ENCODE data around the gene MICU1.

The MICU1 gene

DNA sequence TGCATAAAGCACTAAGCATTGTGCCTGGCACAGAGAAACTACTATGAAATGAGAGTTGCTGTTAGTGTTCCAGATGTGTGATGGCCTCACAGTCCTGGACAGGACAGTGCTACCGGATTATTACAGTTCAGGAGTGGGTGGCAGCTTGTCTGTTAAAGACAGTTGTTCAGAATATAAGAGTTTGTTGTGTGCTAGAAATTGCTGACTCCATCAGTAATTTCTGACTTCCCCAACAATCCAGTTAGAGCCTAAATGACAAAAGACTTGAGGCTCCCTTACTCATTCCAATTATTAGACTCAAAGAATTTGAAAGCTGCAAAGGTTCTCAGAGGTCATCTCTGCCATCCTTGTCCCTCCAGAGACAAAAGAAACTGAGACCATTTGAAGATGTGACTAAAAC, 236.9 kb downstream of the MICU1 start:
- no peaks in the 10 kb centered on the region for H3F3A ChIP-seq (ENCODE audit: insufficient read depth)
- H3K79me2 ChIP-seq (ENCODE audit: insufficient read depth, low read length): no peaks in the 10 kb centered on the region
- no peaks in the 10 kb centered on the region for H3K36me3 ChIP-seq (ENCODE audit: low read length)
- no peaks in the 10 kb centered on the region for H3K9me2 ChIP-seq (replicated peaks; ENCODE audit: insufficient read depth, low read length)
- no peak overlapping the region for H3K4me2 ChIP-seq (ENCODE audit: low read depth, low read length, poor library complexity, severe bottlenecking)
- H3K9ac ChIP-seq (ENCODE audit: low read length): no peak overlapping the region
- H3K27me3 ChIP-seq (ENCODE audit: low read length): no peaks in the 10 kb centered on the region
- no peaks in the 10 kb centered on the region for H4K20me1 ChIP-seq (ENCODE audit: low read depth, low read length)
- no peaks in the 10 kb centered on the region for H3K9me3 ChIP-seq (ENCODE audit: insufficient read depth, low read length)
- no peak overlapping the region for H3K4me3 ChIP-seq (ENCODE audit: insufficient read depth, low read length, poor library complexity, severe bottlenecking)
- H3K27ac ChIP-seq (ENCODE audit: low read depth, low read length): no peak overlapping the region
- no peak overlapping the region for H2AFZ ChIP-seq (ENCODE audit: low read depth, low read length, severe bottlenecking)
- TF ChIP-seq EZH2phosphoT487 (conservative IDR thresholded peaks at IDR 0.05; ENCODE audit: low read length): no peak
- TF ChIP-seq, protein P1, sequence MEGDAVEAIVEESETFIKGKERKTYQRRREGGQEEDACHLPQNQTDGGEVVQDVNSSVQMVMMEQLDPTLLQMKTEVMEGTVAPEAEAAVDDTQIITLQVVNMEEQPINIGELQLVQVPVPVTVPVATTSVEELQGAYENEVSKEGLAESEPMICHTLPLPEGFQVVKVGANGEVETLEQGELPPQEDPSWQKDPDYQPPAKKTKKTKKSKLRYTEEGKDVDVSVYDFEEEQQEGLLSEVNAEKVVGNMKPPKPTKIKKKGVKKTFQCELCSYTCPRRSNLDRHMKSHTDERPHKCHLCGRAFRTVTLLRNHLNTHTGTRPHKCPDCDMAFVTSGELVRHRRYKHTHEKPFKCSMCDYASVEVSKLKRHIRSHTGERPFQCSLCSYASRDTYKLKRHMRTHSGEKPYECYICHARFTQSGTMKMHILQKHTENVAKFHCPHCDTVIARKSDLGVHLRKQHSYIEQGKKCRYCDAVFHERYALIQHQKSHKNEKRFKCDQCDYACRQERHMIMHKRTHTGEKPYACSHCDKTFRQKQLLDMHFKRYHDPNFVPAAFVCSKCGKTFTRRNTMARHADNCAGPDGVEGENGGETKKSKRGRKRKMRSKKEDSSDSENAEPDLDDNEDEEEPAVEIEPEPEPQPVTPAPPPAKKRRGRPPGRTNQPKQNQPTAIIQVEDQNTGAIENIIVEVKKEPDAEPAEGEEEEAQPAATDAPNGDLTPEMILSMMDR (IDR thresholded peaks at IDR 0.05; ENCODE audit: insufficient read depth, low read length, poor library complexity, severe bottlenecking): no peak

DNA sequence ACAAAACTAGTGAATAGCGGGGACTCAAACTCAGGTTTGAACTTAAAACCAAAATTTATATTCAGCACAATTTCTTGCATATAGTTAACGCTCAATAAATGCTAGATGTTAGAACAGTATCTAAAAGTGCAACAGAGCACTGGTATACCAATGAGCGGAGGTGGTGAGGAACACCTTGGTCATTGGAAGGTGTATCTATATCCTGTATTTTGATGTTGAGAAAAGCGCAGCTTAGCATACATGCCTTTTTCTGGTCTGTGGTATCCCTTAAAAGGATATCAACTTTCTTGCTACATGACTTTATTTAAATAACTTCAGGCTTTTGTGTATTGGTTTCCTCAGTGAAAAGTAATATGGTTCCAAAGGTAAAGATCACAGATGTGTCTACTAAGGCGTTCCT, 237.8 kb downstream of the MICU1 start:
- H3K4me2 ChIP-seq (ENCODE audit: low read depth, low read length, poor library complexity, severe bottlenecking): no peak overlapping the region
- H3K36me3 ChIP-seq (ENCODE audit: low read length): no peaks in the 10 kb centered on the region
- H3K79me2 ChIP-seq (ENCODE audit: insufficient read depth, low read length): no peaks in the 10 kb centered on the region
- no peaks in the 10 kb centered on the region for H3K9me2 ChIP-seq (replicated peaks; ENCODE audit: insufficient read depth, low read length)
- no peak overlapping the region for H3K9ac ChIP-seq (ENCODE audit: low read length)
- TF ChIP-seq, protein P1 (IDR thresholded peaks at IDR 0.05; ENCODE audit: insufficient read depth, low read length, poor library complexity, severe bottlenecking): no peak
- TF ChIP-seq EZH2phosphoT487 (conservative IDR thresholded peaks at IDR 0.05; ENCODE audit: low read length): no peak
- no peak overlapping the region for H2AFZ ChIP-seq (ENCODE audit: low read depth, low read length, severe bottlenecking)
- no peaks in the 10 kb centered on the region for H3F3A ChIP-seq (ENCODE audit: insufficient read depth)
- no peaks in the 10 kb centered on the region for H4K20me1 ChIP-seq (ENCODE audit: low read depth, low read length)
- H3K4me3 ChIP-seq (ENCODE audit: insufficient read depth, low read length, poor library complexity, severe bottlenecking): no peak overlapping the region
- H3K27ac ChIP-seq (ENCODE audit: low read depth, low read length): no peak overlapping the region
- no peaks in the 10 kb centered on the region for H3K9me3 ChIP-seq (ENCODE audit: insufficient read depth, low read length)
- H3K27me3 ChIP-seq (ENCODE audit: low read length): no peaks in the 10 kb centered on the region

DNA sequence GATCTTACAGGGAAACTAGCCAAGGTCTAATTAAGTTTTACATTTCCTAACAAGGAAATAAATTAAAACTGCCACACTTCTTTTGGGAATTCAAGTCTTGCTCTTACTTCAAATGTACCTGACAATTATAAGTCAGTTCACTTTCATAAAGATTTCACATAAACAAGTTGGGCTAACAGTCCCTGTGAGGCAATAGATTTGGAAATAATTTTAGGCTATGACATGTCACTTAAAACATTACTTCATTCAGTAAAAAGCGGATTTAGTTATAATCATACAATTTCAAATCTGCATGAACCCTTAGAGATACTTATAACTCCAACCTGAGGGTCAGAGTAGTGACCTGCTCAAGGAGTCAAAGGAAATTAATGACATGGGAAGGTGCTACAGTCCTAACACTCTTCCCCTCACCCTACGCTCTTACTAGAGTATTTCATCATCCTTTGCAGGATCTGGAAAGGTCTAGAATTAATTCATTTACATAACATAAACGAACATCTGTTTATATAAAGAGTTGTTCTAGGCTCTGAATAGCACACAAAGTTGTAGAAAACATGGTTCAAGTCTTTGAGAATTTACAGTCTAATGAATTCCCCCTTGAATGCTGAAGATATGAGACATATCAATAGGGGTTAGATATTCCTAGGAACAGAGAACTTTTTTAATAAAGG, 238.8 kb downstream of the MICU1 start:
- no peak overlapping the region for H3K4me2 ChIP-seq (ENCODE audit: low read depth, low read length, poor library complexity, severe bottlenecking)
- no peaks in the 10 kb centered on the region for H3K79me2 ChIP-seq (ENCODE audit: insufficient read depth, low read length)
- H3K9ac ChIP-seq (ENCODE audit: low read length): no peak overlapping the region
- no peaks in the 10 kb centered on the region for H3K9me3 ChIP-seq (ENCODE audit: insufficient read depth, low read length)
- H4K20me1 ChIP-seq (ENCODE audit: low read depth, low read length): no peaks in the 10 kb centered on the region
- H2AFZ ChIP-seq (ENCODE audit: low read depth, low read length, severe bottlenecking): no peak overlapping the region
- TF ChIP-seq, protein P1 (IDR thresholded peaks at IDR 0.05; ENCODE audit: insufficient read depth, low read length, poor library complexity, severe bottlenecking): no peak
- no peak for TF ChIP-seq EZH2phosphoT487 (conservative IDR thresholded peaks at IDR 0.05; ENCODE audit: low read length)
- no peaks in the 10 kb centered on the region for H3K36me3 ChIP-seq (ENCODE audit: low read length)
- H3K27ac ChIP-seq (ENCODE audit: low read depth, low read length): no peak overlapping the region
- no peak overlapping the region for H3K4me3 ChIP-seq (ENCODE audit: insufficient read depth, low read length, poor library complexity, severe bottlenecking)
- no peaks in the 10 kb centered on the region for H3K9me2 ChIP-seq (replicated peaks; ENCODE audit: insufficient read depth, low read length)
- H3F3A ChIP-seq (ENCODE audit: insufficient read depth): no peaks in the 10 kb centered on the region
- no peaks in the 10 kb centered on the region for H3K27me3 ChIP-seq (ENCODE audit: low read length)

Measured in SU-DHL-6 (cell line).